Activated CD4-positive, alpha-beta memory T cell treated with anti-CD3 and anti-CD28 coated beads, Interleukin-2, amount 10 ng/mL, durations not matched to agents 7 days and 5 days (primary cell): ENCODE results near the gene NDUFC2. TPM values are rescaled to one million over a fixed set of nuclear protein-coding genes. Genes with fewer than 3 reads are reported as not detected.
"Not testable (repeated sequence)": the region's sequence is repeated elsewhere in the genome, so short reads cannot be mapped to it uniquely, and the experiment has no call there.

ENCODE experiments used
- CTCF ChIA-PET: fragments of 350-600 bp; sonication (Branson Sonifier 250); formaldehyde crosslinking; loops from one replicate; lab custom pipeline; 2021; ENCODE audit warnings: antibody characterized with exemption, inconsistent platforms; lab: Charles Lee
- POLR2A ChIA-PET: fragments of 350-600 bp; sonication (Branson Sonifier 250); formaldehyde crosslinking; loops from one replicate; lab custom pipeline; 2021; ENCODE audit warnings: antibody characterized with exemption; lab: Charles Lee
- DNase-seq: peaks from one replicate; pipeline ENCODE4 v3.0.0-alpha.2; 2020
- H3K27ac Mint-ChIP-seq: one replicate; pipeline ENCODE4 v1.8.0; 2021; ENCODE audit warnings: mild to moderate bottlenecking, mixed read lengths
- H3K27me3 Mint-ChIP-seq: one replicate; pipeline ENCODE4 v1.8.0; 2021; ENCODE audit warnings: mixed read lengths
- H3K36me3 Mint-ChIP-seq: one replicate; pipeline ENCODE4 v1.8.0; 2021; ENCODE audit warnings: low read depth, mixed read lengths
- H3K4me1 Mint-ChIP-seq: one replicate; pipeline ENCODE4 v1.8.0; 2021; ENCODE audit warnings: mixed read lengths
- H3K4me3 Mint-ChIP-seq: one replicate; pipeline ENCODE4 v1.8.0; 2021; ENCODE audit warnings: mild to moderate bottlenecking, mixed read lengths
- H3K9me3 Mint-ChIP-seq: one replicate; pipeline ENCODE4 v1.8.0; 2021; ENCODE audit warnings: mixed read lengths
- total RNA-seq, 2 experiments: library from RNA; stranded (reverse); gene quantifications; one replicate each; pipeline ENCODE4 v1.2.3, GENCODE V29; 2021

Gene NDUFC2
- total RNA-seq, 2 experiments from 2014 or later = 204 to 210 TPM

- no peaks in the 10 kb centered on the region for H3K36me3 Mint-ChIP-seq
- H3K27me3 Mint-ChIP-seq = peaks cover 4% of the 10 kb centered on the region
- no peak overlapping the region for H3K27ac Mint-ChIP-seq
- H3K9me3 Mint-ChIP-seq = no peaks in the 10 kb centered on the region
- H3K4me3 Mint-ChIP-seq = no peak overlapping the region
- ChIA-PET POLR2A (interaction anchor here (0.6 kb wide), 1 partner anchor 225 kb away, joined by 3 read pairs; no protein-coding TSS in a partner anchor), CTCF (interaction anchor here (1.7 to 4.1 kb wide), 6 partner anchors 7 to 50 kb away, joined by 8 to 18 read pairs (median 12); partner anchors contain the start of gene INTS4)
- peaks cover 26% of the 10 kb centered on the region for H3K4me1 Mint-ChIP-seq
- DNase-seq = no peak
These were observed 35.0 kb downstream of the NDUFC2 start for GRCh38 chr11:78044706-78045105.

- peaks cover 28% of the 10 kb centered on the region for H3K4me1 Mint-ChIP-seq
- DNase-seq = no peak
- H3K36me3 Mint-ChIP-seq = no peaks in the 10 kb centered on the region
- H3K27ac Mint-ChIP-seq = no peak overlapping the region
- H3K9me3 Mint-ChIP-seq = no peaks in the 10 kb centered on the region
- POLR2A ChIA-PET = no interaction called here
- CTCF ChIA-PET = no interaction called here
- H3K27me3 Mint-ChIP-seq = peaks cover 4% of the 10 kb centered on the region
- H3K4me3 Mint-ChIP-seq = no peak overlapping the region
These were observed 37.7 kb downstream of the NDUFC2 start for GRCh38 chr11:78041843-78042440.

GRCh38 chr11:78041380-78041719 is 38.3 kb downstream of the NDUFC2 start:
- H3K4me3 Mint-ChIP-seq, POLR2A ChIA-PET, H3K27ac Mint-ChIP-seq: not testable (repeated sequence)

GRCh38 chr11:78040691-78041379 is 38.8 kb downstream of the NDUFC2 start:
- H3K4me1 Mint-ChIP-seq = peaks cover 21% of the 10 kb centered on the region
- no peak overlapping the region for H3K27ac Mint-ChIP-seq
- H3K9me3 Mint-ChIP-seq = no peaks in the 10 kb centered on the region
- H3K27me3 Mint-ChIP-seq = peaks cover 4% of the 10 kb centered on the region
- ChIA-PET POLR2A (no interaction called here), CTCF (interaction anchor here (1.5 kb wide), 1 partner anchor 46 kb away, joined by 3 read pairs; no protein-coding TSS in a partner anchor)
- no peak overlapping the region for H3K4me3 Mint-ChIP-seq
- DNase-seq = peak; percentile 20
- no peaks in the 10 kb centered on the region for H3K36me3 Mint-ChIP-seq

More at GRCh38 chr11:78041380-78041719, 38.3 kb downstream of the NDUFC2 start:
- H3K36me3 Mint-ChIP-seq, H3K9me3 Mint-ChIP-seq, CTCF ChIA-PET, DNase-seq, H3K27me3 Mint-ChIP-seq: not testable (repeated sequence)
- H3K4me1 Mint-ChIP-seq = peaks cover 26% of the 10 kb centered on the region

- no peaks in the 10 kb centered on the region for H3K9me3 Mint-ChIP-seq
- DNase-seq = peak; percentile 22
These were observed 39.6 kb downstream of the NDUFC2 start for GRCh38 chr11:78039919-78040671.

GRCh38 chr11:78039391-78039918 is 40.2 kb downstream of the NDUFC2 start:
- H3K9me3 Mint-ChIP-seq = no peaks in the 10 kb centered on the region
- CTCF ChIA-PET = interaction anchor here (0.7 to 1.5 kb wide), 2 partner anchors 12 to 44 kb away, joined by 3 read pairs; no protein-coding TSS in a partner anchor
- POLR2A ChIA-PET = interaction anchor here (0.8 to 1.2 kb wide), 2 partner anchors 9 to 38 kb away, joined by 3 to 4 read pairs; no protein-coding TSS in a partner anchor
- peaks cover 3% of the 10 kb centered on the region for H3K27me3 Mint-ChIP-seq
- peaks cover 18% of the 10 kb centered on the region for H3K4me1 Mint-ChIP-seq
- H3K36me3 Mint-ChIP-seq = no peaks in the 10 kb centered on the region
- no peak overlapping the region for H3K4me3 Mint-ChIP-seq
- H3K27ac Mint-ChIP-seq = peak overlapping the region; percentile 67
- DNase-seq = no peak

More at GRCh38 chr11:78039919-78040671, 39.6 kb downstream of the NDUFC2 start:
- ChIA-PET POLR2A (interaction anchor here (1.2 kb wide), 1 partner anchor 38 kb away, joined by 4 read pairs; no protein-coding TSS in a partner anchor), CTCF (interaction anchor here (0.7 to 1.5 kb wide), 2 partner anchors 12 to 45 kb away, joined by 3 read pairs; no protein-coding TSS in a partner anchor)
- Mint-ChIP-seq H3K4me3 (peak overlapping the region; percentile 33), H3K4me1 (peaks cover 18% of the 10 kb centered on the region), H3K27ac (peak overlapping the region; percentile 67), H3K36me3 (no peaks in the 10 kb centered on the region), H3K27me3 (peaks cover 4% of the 10 kb centered on the region)

GRCh38 chr11:78038697-78039313 is 40.9 kb downstream of the NDUFC2 start:
- CTCF ChIA-PET = interaction anchor here (2.2 kb wide), 1 partner anchor 8 kb away, joined by 14 read pairs; no protein-coding TSS in a partner anchor

GRCh38 chr11:78037825-78038620 is 41.6 kb downstream of the NDUFC2 start:
- no peak for DNase-seq
- H3K27ac Mint-ChIP-seq = no peak overlapping the region
- H3K4me3 Mint-ChIP-seq = no peak overlapping the region
- H3K4me1 Mint-ChIP-seq = peaks cover 18% of the 10 kb centered on the region
- no peaks in the 10 kb centered on the region for H3K9me3 Mint-ChIP-seq
- POLR2A ChIA-PET = no interaction called here
- H3K27me3 Mint-ChIP-seq = no peaks in the 10 kb centered on the region
- no peaks in the 10 kb centered on the region for H3K36me3 Mint-ChIP-seq
- CTCF ChIA-PET = interaction anchor here (2.2 kb wide), 1 partner anchor 9 kb away, joined by 14 read pairs; no protein-coding TSS in a partner anchor

More at GRCh38 chr11:78038697-78039313, 40.9 kb downstream of the NDUFC2 start:
- H3K27me3 Mint-ChIP-seq = no peaks in the 10 kb centered on the region
- no peak overlapping the region for H3K27ac Mint-ChIP-seq
- no peaks in the 10 kb centered on the region for H3K36me3 Mint-ChIP-seq
- POLR2A ChIA-PET = interaction anchor here (0.8 kb wide), 1 partner anchor 10 kb away, joined by 3 read pairs; no protein-coding TSS in a partner anchor
- no peak overlapping the region for H3K4me3 Mint-ChIP-seq
- no peak for DNase-seq
- H3K9me3 Mint-ChIP-seq = no peaks in the 10 kb centered on the region
- H3K4me1 Mint-ChIP-seq = peaks cover 18% of the 10 kb centered on the region

- Mint-ChIP-seq H3K9me3 (no peaks in the 10 kb centered on the region), H3K27ac (no peak overlapping the region), H3K27me3 (no peaks in the 10 kb centered on the region), H3K4me1 (peaks cover 18% of the 10 kb centered on the region), H3K4me3 (no peak overlapping the region), H3K36me3 (no peaks in the 10 kb centered on the region)
- DNase-seq = no peak
- CTCF ChIA-PET = interaction anchor here (2.2 kb wide), 1 partner anchor 10 kb away, joined by 14 read pairs; no protein-coding TSS in a partner anchor
- POLR2A ChIA-PET = no interaction called here
These were observed 42.6 kb downstream of the NDUFC2 start for GRCh38 chr11:78037056-78037455.

- DNase-seq = no peak
- peaks cover 15% of the 10 kb centered on the region for H3K4me1 Mint-ChIP-seq
- no peaks in the 10 kb centered on the region for H3K36me3 Mint-ChIP-seq
- H3K27ac Mint-ChIP-seq = no peak overlapping the region
- no peak overlapping the region for H3K4me3 Mint-ChIP-seq
- CTCF ChIA-PET = interaction anchor here (0.7 to 2.1 kb wide), 2 partner anchors 9 to 610 kb away, joined by 3 to 17 read pairs; no protein-coding TSS in a partner anchor
- H3K27me3 Mint-ChIP-seq = no peaks in the 10 kb centered on the region
- H3K9me3 Mint-ChIP-seq = no peaks in the 10 kb centered on the region
- POLR2A ChIA-PET = no interaction called here
These were observed 43.3 kb downstream of the NDUFC2 start for GRCh38 chr11:78036313-78036712.

- Mint-ChIP-seq H3K27me3 (no peaks in the 10 kb centered on the region), H3K27ac (no peak overlapping the region), H3K4me1 (peaks cover 2% of the 10 kb centered on the region), H3K9me3 (no peaks in the 10 kb centered on the region), H3K4me3 (no peak overlapping the region), H3K36me3 (no peaks in the 10 kb centered on the region)
- ChIA-PET POLR2A (no interaction called here), CTCF (interaction anchor here (2.1 kb wide), 1 partner anchor 11 kb away, joined by 17 read pairs; no protein-coding TSS in a partner anchor)
- DNase-seq = no peak
These were observed 45.0 kb downstream of the NDUFC2 start for GRCh38 chr11:78034623-78035022.
